ENCODE data around the gene KLK6.

Gene KLK6

DNA sequence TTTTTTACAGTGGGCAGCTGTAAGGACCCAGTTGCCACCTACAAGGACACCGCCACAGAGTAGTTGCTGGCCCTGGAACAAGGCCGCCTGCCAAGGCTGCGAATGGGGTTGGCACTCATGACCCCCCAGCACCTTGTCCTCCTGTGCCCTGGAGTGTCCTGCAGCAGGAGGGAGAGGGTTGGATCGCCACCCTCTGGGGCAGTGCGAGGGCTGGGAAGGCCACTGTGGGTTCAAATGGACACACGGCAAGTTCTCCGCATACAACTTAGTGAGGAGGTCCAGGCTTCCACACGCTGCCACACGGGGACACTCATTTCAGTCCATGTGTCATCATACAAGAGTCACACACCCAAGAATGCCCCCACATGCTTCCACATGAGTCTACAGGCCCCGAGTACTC, 31.0 kb upstream of the KLK6 start:
- no peak overlapping the region for H4K91ac ChIP-seq (ENCODE audit: low read depth, low read length)
- H3K4me2 ChIP-seq (ENCODE audit: low read length): no peak overlapping the region
- H3K14ac ChIP-seq (ENCODE audit: low read length): no peak overlapping the region
- no peak overlapping the region for H2BK120ac ChIP-seq (ENCODE audit: insufficient read depth, low read length, poor library complexity)
- no peak overlapping the region for H3K4ac ChIP-seq (ENCODE audit: low read depth, low read length)
- no peak overlapping the region for H3K27ac ChIP-seq (ENCODE audit: low read depth, low read length)
- H3K18ac ChIP-seq (ENCODE audit: low read length): no peak overlapping the region
- no peak overlapping the region for H2BK12ac ChIP-seq (ENCODE audit: low read length)
- no peak overlapping the region for H2BK5ac ChIP-seq (ENCODE audit: low read depth, low read length, poor library complexity)
- no peak overlapping the region for H4K12ac ChIP-seq (ENCODE audit: low read depth, low read length)
- no peak overlapping the region for H3K9ac ChIP-seq (ENCODE audit: low read length)
- H3K9me3 ChIP-seq (ENCODE audit: insufficient read depth, low read depth, low read length): no peaks in the 10 kb centered on the region
- WGBS (ENCODE audit: extremely low coverage, insufficient coverage, insufficient read length): no CpG with 5 or more reads among the region's 10 CpGs
- H4K8ac ChIP-seq (ENCODE audit: low read depth, low read length): no peak overlapping the region
- no peaks in the 10 kb centered on the region for H3K27me3 ChIP-seq (ENCODE audit: insufficient read depth, low read length)
- no peak overlapping the region for H2AK5ac ChIP-seq (ENCODE audit: low read length)
- no peaks in the 10 kb centered on the region for H3K79me2 ChIP-seq (ENCODE audit: control insufficient read depth, insufficient read depth, low read length, poor library complexity)
- no peak overlapping the region for H2AFZ ChIP-seq (ENCODE audit: insufficient read depth, low read length, poor library complexity)
- peaks cover 7 to 13% of the 10 kb centered on the region in 2 experiments for H3K4me1 ChIP-seq (ENCODE audit: control insufficient read depth in 1 of 2, insufficient read depth in 2 of 2, low read length in 2 of 2)
- no peak overlapping the region for H3K23ac ChIP-seq (ENCODE audit: low read length)
- H3K79me1 ChIP-seq (ENCODE audit: low read length): no peaks in the 10 kb centered on the region
- H3K36me3 ChIP-seq (ENCODE audit: control insufficient read depth in 1 of 2, insufficient read depth in 2 of 2, low read length in 2 of 2): no peaks in the 10 kb centered on the region
- H3K4me3 ChIP-seq (ENCODE audit: low read depth, low read length): no peak overlapping the region
- DNase-seq: no peak

- H3K36me3 ChIP-seq (ENCODE audit: control insufficient read depth in 1 of 2, insufficient read depth in 2 of 2, low read length in 2 of 2): no peaks in the 10 kb centered on the region
- no peak overlapping the region for H2AK5ac ChIP-seq (ENCODE audit: low read length)
- H3K27ac ChIP-seq (ENCODE audit: low read depth, low read length): no peak overlapping the region
- H4K12ac ChIP-seq (ENCODE audit: low read depth, low read length): no peak overlapping the region
- H3K79me2 ChIP-seq (ENCODE audit: control insufficient read depth, insufficient read depth, low read length, poor library complexity): no peaks in the 10 kb centered on the region
- no peak overlapping the region for H2BK120ac ChIP-seq (ENCODE audit: insufficient read depth, low read length, poor library complexity)
- no peak overlapping the region for H3K4me3 ChIP-seq (ENCODE audit: low read depth, low read length)
- peaks cover 7 to 13% of the 10 kb centered on the region in 2 experiments for H3K4me1 ChIP-seq (ENCODE audit: control insufficient read depth in 1 of 2, insufficient read depth in 2 of 2, low read length in 2 of 2)
- no peak overlapping the region for H4K91ac ChIP-seq (ENCODE audit: low read depth, low read length)
- H4K8ac ChIP-seq (ENCODE audit: low read depth, low read length): no peak overlapping the region
- no peaks in the 10 kb centered on the region for H3K27me3 ChIP-seq (ENCODE audit: insufficient read depth, low read length)
- WGBS (ENCODE audit: extremely low coverage, insufficient coverage, insufficient read length): no CpG with 5 or more reads among the region's 4 CpGs
- H3K23ac ChIP-seq (ENCODE audit: low read length): no peak overlapping the region
- H3K9me3 ChIP-seq (ENCODE audit: insufficient read depth, low read depth, low read length): no peaks in the 10 kb centered on the region
- no peak overlapping the region for H2BK5ac ChIP-seq (ENCODE audit: low read depth, low read length, poor library complexity)
- no peak overlapping the region for H3K14ac ChIP-seq (ENCODE audit: low read length)
- no peak overlapping the region for H2AFZ ChIP-seq (ENCODE audit: insufficient read depth, low read length, poor library complexity)
- H3K18ac ChIP-seq (ENCODE audit: low read length): no peak overlapping the region
- H3K79me1 ChIP-seq (ENCODE audit: low read length): no peaks in the 10 kb centered on the region
- no peak overlapping the region for H3K4ac ChIP-seq (ENCODE audit: low read depth, low read length)
- no peak overlapping the region for H3K9ac ChIP-seq (ENCODE audit: low read length)
- H3K4me2 ChIP-seq (ENCODE audit: low read length): no peak overlapping the region
- H2BK12ac ChIP-seq (ENCODE audit: low read length): no peak overlapping the region
- DNase-seq: no peak
These were observed 29.3 kb upstream of the KLK6 start for GRCh38 chr19:50998686-50999085.

DNA sequence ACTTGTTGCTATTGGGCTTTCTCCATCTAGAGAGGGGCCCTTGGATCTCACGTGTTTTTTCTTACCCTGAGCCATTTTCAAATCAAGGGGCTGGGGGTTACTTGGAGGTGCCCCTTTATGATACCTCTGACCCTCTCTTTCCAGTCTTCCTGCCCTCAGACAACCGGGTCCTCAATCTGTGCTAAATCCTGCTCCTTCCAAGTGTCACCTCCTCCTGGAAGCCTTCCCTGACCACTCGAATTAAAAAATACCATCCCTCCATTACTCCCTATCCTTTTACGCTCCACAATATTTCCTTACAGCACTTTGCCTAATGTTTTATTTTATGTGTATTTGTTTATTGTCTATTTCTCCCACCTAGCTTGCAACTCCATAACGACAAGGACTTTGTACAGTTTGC, 28.7 kb upstream of the KLK6 start:
- Histone ChIP-seq H4K12ac (ENCODE audit: low read depth, low read length) (no peak overlapping the region), H3K4me2 (ENCODE audit: low read length) (no peak overlapping the region), H3K4me3 (ENCODE audit: low read depth, low read length) (no peak overlapping the region), H3K4me1 (ENCODE audit: control insufficient read depth in 1 of 2, insufficient read depth in 2 of 2, low read length in 2 of 2) (peaks cover 7 to 13% of the 10 kb centered on the region in 2 experiments), H2BK12ac (ENCODE audit: low read length) (no peak overlapping the region), H3K27me3 (ENCODE audit: insufficient read depth, low read length) (no peaks in the 10 kb centered on the region), H3K14ac (ENCODE audit: low read length) (no peak overlapping the region), H3K27ac (ENCODE audit: low read depth, low read length) (no peak overlapping the region), H3K23ac (ENCODE audit: low read length) (no peak overlapping the region), H3K9me3 (ENCODE audit: insufficient read depth, low read depth, low read length) (no peaks in the 10 kb centered on the region), H2BK120ac (ENCODE audit: insufficient read depth, low read length, poor library complexity) (no peak overlapping the region), H2AFZ (ENCODE audit: insufficient read depth, low read length, poor library complexity) (no peak overlapping the region), H2AK5ac (ENCODE audit: low read length) (no peak overlapping the region), H3K36me3 (ENCODE audit: control insufficient read depth in 1 of 2, insufficient read depth in 2 of 2, low read length in 2 of 2) (no peaks in the 10 kb centered on the region), H4K91ac (ENCODE audit: low read depth, low read length) (no peak overlapping the region), H3K9ac (ENCODE audit: low read length) (no peak overlapping the region), H3K79me2 (ENCODE audit: control insufficient read depth, insufficient read depth, low read length, poor library complexity) (no peaks in the 10 kb centered on the region), H3K79me1 (ENCODE audit: low read length) (no peaks in the 10 kb centered on the region), H3K18ac (ENCODE audit: low read length) (no peak overlapping the region), H2BK5ac (ENCODE audit: low read depth, low read length, poor library complexity) (no peak overlapping the region), H4K8ac (ENCODE audit: low read depth, low read length) (no peak overlapping the region), H3K4ac (ENCODE audit: low read depth, low read length) (no peak overlapping the region)
- DNase-seq: no peak
- 100% methylated on average over 2 of the region's 5 CpGs for WGBS (ENCODE audit: extremely low coverage, insufficient coverage, insufficient read length)

- no peak overlapping the region for H3K14ac ChIP-seq (ENCODE audit: low read length)
- H4K8ac ChIP-seq (ENCODE audit: low read depth, low read length): no peak overlapping the region
- no peak overlapping the region for H3K4me2 ChIP-seq (ENCODE audit: low read length)
- H2AFZ ChIP-seq (ENCODE audit: insufficient read depth, low read length, poor library complexity): no peak overlapping the region
- no peak overlapping the region for H2AK5ac ChIP-seq (ENCODE audit: low read length)
- H3K27ac ChIP-seq (ENCODE audit: low read depth, low read length): no peak overlapping the region
- H3K18ac ChIP-seq (ENCODE audit: low read length): no peak overlapping the region
- no peaks in the 10 kb centered on the region for H3K79me2 ChIP-seq (ENCODE audit: control insufficient read depth, insufficient read depth, low read length, poor library complexity)
- H3K4me3 ChIP-seq (ENCODE audit: low read depth, low read length): no peak overlapping the region
- no peaks in the 10 kb centered on the region for H3K9me3 ChIP-seq (ENCODE audit: insufficient read depth, low read depth, low read length)
- H3K9ac ChIP-seq (ENCODE audit: low read length): no peak overlapping the region
- no peak overlapping the region for H4K12ac ChIP-seq (ENCODE audit: low read depth, low read length)
- no peaks in the 10 kb centered on the region for H3K79me1 ChIP-seq (ENCODE audit: low read length)
- H4K91ac ChIP-seq (ENCODE audit: low read depth, low read length): no peak overlapping the region
- H3K36me3 ChIP-seq (ENCODE audit: control insufficient read depth in 1 of 2, insufficient read depth in 2 of 2, low read length in 2 of 2): no peaks in the 10 kb centered on the region
- H3K23ac ChIP-seq (ENCODE audit: low read length): no peak overlapping the region
- no peak for DNase-seq
- H2BK120ac ChIP-seq (ENCODE audit: insufficient read depth, low read length, poor library complexity): no peak overlapping the region
- no peaks in the 10 kb centered on the region for H3K27me3 ChIP-seq (ENCODE audit: insufficient read depth, low read length)
- H2BK12ac ChIP-seq (ENCODE audit: low read length): no peak overlapping the region
- no CpG with 5 or more reads among the region's 2 CpGs for WGBS (ENCODE audit: extremely low coverage, insufficient coverage, insufficient read length)
- no peak overlapping the region for H2BK5ac ChIP-seq (ENCODE audit: low read depth, low read length, poor library complexity)
- H3K4me1 ChIP-seq (ENCODE audit: control insufficient read depth in 1 of 2, insufficient read depth in 2 of 2, low read length in 2 of 2): no peaks in the 10 kb centered on the region
- H3K4ac ChIP-seq (ENCODE audit: low read depth, low read length): no peak overlapping the region
These were observed 24.7 kb upstream of the KLK6 start for GRCh38 chr19:50994129-50994528.

Data from trophoblast cell (in vitro differentiated cells and primary cell).